H1 (cell line): Measurements from ENCODE around the gene WIPI1. TPM values are rescaled to one million over a fixed set of nuclear protein-coding genes. Genes with fewer than 3 reads are reported as not detected.

Experiments
- KDM5A ChIP-seq: fragments of 200-600 bp; IDR thresholded peaks from 2 replicates; pipeline ENCODE4 v1.7.1; 2012; ENCODE audit warnings: mild to moderate bottlenecking, low read length, inconsistent platforms, mixed read lengths
- MAX ChIP-seq: IDR thresholded peaks from 2 replicates; pipeline ENCODE4 v1.6.1; 2012; ENCODE audit warnings: inconsistent platforms
- SAP30 ChIP-seq: fragments of 300-600 bp; sonication (generic); IDR thresholded peaks from 2 replicates; pipeline ENCODE4 v1.7.1; 2012; ENCODE audit warnings: low read length, moderate library complexity, mild to moderate bottlenecking, inconsistent platforms; ENCODE audit not compliant: insufficient read depth, insufficient replicate concordance
- polyA plus RNA-seq, 7 experiments: library from polyadenylated mRNA; depleted of rRNA in 3 of 7; stranded (reverse) in 5 of 7; unstranded in 2 of 7; fragments of >200 nt in 5 of 7; fragments of 200-250 nt in 2 of 7; gene quantifications; 1 replicate in 5 of 7; 2 replicates in 1 of 7; 4 replicates in 1 of 7; pipeline versions ENCODE4 v1.2.1 to v1.2.3, GENCODE V29; 2011 to 2013; ENCODE audit warnings: missing spikeins in 2 of 7, mixed read lengths in 2 of 7
- total RNA-seq: library from RNA; stranded (reverse); fragmentation: NEBNext Ultra II Directional; extraction: Animal tissue kit (Norgen Biotek cat#: 25700); gene quantifications from 2 replicates; pipeline ENCODE4 v1.2.1, GENCODE V29; 2021

Gene WIPI1
- total and polyA plus RNA-seq, 2 of the 8 experiments (the other 6 are each of a cell fraction or from before 2014, with no cell fraction given): 16.6 to 17.4 TPM

DNA sequence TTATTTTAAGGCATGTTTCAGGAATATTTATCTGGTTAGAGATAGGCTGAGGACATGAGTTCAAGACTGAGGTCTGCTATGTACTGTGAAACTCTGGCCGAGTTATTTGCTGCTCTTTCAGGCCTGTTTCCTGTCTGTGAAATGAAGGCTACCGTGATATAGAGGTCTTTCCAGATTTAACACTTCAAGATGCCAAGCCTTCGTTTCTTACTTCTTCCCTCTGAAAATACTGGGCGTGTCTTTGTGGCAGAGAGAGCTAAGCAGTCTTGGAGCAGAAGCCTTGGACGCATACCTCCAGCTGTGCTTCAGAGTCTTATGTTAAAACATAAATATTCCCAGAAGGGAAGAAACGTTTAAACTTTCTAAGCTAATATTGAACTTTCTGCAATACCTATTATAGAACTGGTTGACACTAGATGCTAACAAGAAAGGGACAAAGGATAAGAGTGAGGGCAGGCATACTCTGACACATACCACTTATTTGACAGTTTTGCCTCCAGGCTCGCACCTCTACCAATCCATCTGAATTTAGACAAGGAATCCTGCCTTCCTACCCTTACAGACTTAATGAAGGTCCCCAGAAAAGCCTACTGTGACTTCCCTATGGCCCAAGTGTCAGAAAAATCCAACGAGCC, 17.5 kb downstream of the WIPI1 start (continued):
- TF ChIP-seq SAP30 (no peak), MAX (no peak), KDM5A (no peak)
